Kidney (tissue), 14 donors: Measurements from ENCODE around the gene TVP23A. TPM values are rescaled to one million over a fixed set of nuclear protein-coding genes. Genes with fewer than 3 reads are reported as not detected.

Experiments used
- DNase-seq, 5 donors: peaks; one replicate each; pipeline ENCODE4 v3.0.0-alpha.2; 2013 to 2020
- FAIRE-seq: peaks from 2 replicates; lab custom pipeline; 2012; peaks lifted over from hg19 to GRCh38; lab: Jason Lieb, UNC
- H3K27ac ChIP-seq, 2 donors: one replicate each; pipeline ENCODE4 v1.7.0; 2013; ENCODE audit warnings: low read depth in 2 of 2, low read length in 2 of 2, inconsistent platforms in 1 of 2
- H3K27me3 ChIP-seq: one replicate; pipeline ENCODE4 v1.7.1; 2013; ENCODE audit warnings: low read length, inconsistent platforms; ENCODE audit not compliant: control insufficient read depth, insufficient read depth
- H3K36me3 ChIP-seq, 3 donors: one replicate each; pipeline versions ENCODE4 v1.7.0 to v1.7.1; 2013; ENCODE audit warnings: low read length in 3 of 3, control low read depth in 1 of 3, inconsistent platforms in 1 of 3; ENCODE audit not compliant: insufficient read depth in 3 of 3, control insufficient read depth in 2 of 3
- H3K4me1 ChIP-seq, 3 donors: one replicate each; pipeline versions ENCODE4 v1.7.0 to v1.7.1; 2013; ENCODE audit warnings: low read length in 3 of 3, inconsistent platforms in 1 of 3, low read depth in 1 of 3; ENCODE audit not compliant: control insufficient read depth in 2 of 3, insufficient read depth in 2 of 3
- H3K4me3 ChIP-seq, 3 donors: one replicate each; pipeline versions ENCODE4 v1.7.0 to v1.8.1; 2013; ENCODE audit warnings: low read length in 3 of 3, control low read depth in 1 of 3, inconsistent platforms in 1 of 3
- H3K9ac ChIP-seq, 3 donors: one replicate each; pipeline versions ENCODE4 v1.7.0 to v1.7.1; 2013; ENCODE audit warnings: low read length in 3 of 3, control low read depth in 1 of 3, inconsistent platforms in 1 of 3
- H3K9me3 ChIP-seq, 3 donors: one replicate each; pipeline versions ENCODE4 v1.7.0 to v1.7.1; 2013; ENCODE audit warnings: low read length in 3 of 3, control low read depth in 1 of 3, inconsistent platforms in 1 of 3; ENCODE audit not compliant: control insufficient read depth in 2 of 3, insufficient read depth in 1 of 3
- CTCF ChIP-seq: IDR thresholded peaks from 3 replicates; pipeline ENCODE4 v1.5.1; 2012; ENCODE audit warnings: mild to moderate bottlenecking, moderate library complexity, borderline replicate concordance; ENCODE audit not compliant: insufficient read depth; ENCODE audit errors: extremely low read depth
- intact Hi-C: fragments of 100-400 bp; cut with DNase I; formaldehyde crosslinking; loops from one replicate; pipeline ENCODE4 v1.11.1; 2022
- polyA plus RNA-seq: library from polyadenylated mRNA; stranded (reverse); fragments of 350-450 nt; fragmentation: Illumina TruSeq; extraction: RNeasy Lipid Tissue Mini Kit (QIAGEN cat#74804); gene quantifications from one replicate; pipeline ENCODE4 v1.2.3, GENCODE V29; 2014; ENCODE audit warnings: low read depth, low replicate concordance; ENCODE audit not compliant: insufficient read depth
- total RNA-seq: library from RNA; stranded (reverse); fragmentation: NEBNext Ultra II Directional; extraction: Animal tissue kit (Norgen Biotek cat#: 25700); gene quantifications from one replicate; pipeline ENCODE4 v1.2.1, GENCODE V29; 2021
- donor health status: control.
- donor health status: control.
- donor health status: control.
- donor health status: control.
- donor health status: control.
- donor health status: DM: yes; HTN: yes; CAD: no.
- donor health status: Normal renal cell carcinoma (clear cell type).

The TVP23A gene
- total and polyA plus RNA-seq, 2 donors from 2014 or later = 0.19 TPM; not detected in 1

- Histone ChIP-seq H3K9ac (no peak overlapping the region), H3K4me1 (peaks cover 3 to 6% (median 6%) of the 10 kb centered on the region in 3 donors), H3K27ac (no peak overlapping the region), H3K36me3 (peaks cover 2 to 11% (median 7%) of the 10 kb centered on the region in 3 donors), H3K4me3 (no peak overlapping the region), H3K27me3 (no peaks in the 10 kb centered on the region), H3K9me3 (no peaks in the 10 kb centered on the region)
- FAIRE-seq (no peak), DNase-seq (peak in 4 of 5 donors; percentile 84 to 96 (median 92))
- intact Hi-C loops = no loop called here
- no peak for TF ChIP-seq CTCF
Measured at GRCh38 chr16:10745841-10746240, 72.8 kb downstream of the TVP23A start.

DNA sequence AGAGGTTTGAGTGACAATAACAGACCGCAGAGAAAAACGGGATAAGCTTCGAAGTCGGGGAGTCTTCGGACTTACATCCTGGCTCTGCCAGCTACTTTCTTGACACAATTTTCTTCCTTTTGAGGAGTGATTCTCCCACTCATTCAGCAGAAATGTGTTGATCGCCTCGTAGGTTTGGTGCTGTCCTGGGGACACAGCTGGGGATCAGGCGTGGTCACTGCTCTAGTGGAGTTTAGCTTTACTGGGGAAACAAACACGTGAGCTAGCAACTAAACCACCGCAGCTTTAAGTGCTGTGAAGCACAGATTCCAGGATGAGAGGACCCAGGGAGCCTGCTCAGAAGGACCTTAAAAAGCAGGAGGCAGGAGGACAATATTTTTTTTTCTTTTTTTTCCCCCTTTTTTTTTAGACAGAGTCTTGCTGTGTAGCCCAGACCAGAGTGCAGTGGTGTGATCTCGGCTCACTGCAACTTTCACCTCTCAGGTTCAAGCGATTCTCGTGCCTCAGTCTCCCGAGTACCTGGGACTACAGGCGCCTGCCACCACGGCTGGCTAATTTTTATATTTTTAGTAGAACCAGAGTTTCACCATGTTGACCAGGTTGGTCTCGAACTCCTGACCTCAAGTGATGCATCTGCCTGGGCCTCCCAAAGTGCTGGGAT, 74.1 kb downstream of the TVP23A start:
- peak overlapping the region; percentile 37 to 87 (median 67) for H3K9ac ChIP-seq
- H3K4me1 ChIP-seq = peaks cover 3 to 6% (median 6%) of the 10 kb centered on the region in 3 donors
- no peak for DNase-seq
- intact Hi-C loops = no loop called here
- H3K27me3 ChIP-seq = no peaks in the 10 kb centered on the region
- no peak for FAIRE-seq
- no peaks in the 10 kb centered on the region for H3K9me3 ChIP-seq
- no peak for TF ChIP-seq CTCF
- peak overlapping the region; percentile 75 to 81 (median 75) for H3K4me3 ChIP-seq
- H3K27ac ChIP-seq = peak overlapping the region; percentile 39 to 41
- peaks cover 2 to 8% (median 7%) of the 10 kb centered on the region in 3 donors for H3K36me3 ChIP-seq

DNA sequence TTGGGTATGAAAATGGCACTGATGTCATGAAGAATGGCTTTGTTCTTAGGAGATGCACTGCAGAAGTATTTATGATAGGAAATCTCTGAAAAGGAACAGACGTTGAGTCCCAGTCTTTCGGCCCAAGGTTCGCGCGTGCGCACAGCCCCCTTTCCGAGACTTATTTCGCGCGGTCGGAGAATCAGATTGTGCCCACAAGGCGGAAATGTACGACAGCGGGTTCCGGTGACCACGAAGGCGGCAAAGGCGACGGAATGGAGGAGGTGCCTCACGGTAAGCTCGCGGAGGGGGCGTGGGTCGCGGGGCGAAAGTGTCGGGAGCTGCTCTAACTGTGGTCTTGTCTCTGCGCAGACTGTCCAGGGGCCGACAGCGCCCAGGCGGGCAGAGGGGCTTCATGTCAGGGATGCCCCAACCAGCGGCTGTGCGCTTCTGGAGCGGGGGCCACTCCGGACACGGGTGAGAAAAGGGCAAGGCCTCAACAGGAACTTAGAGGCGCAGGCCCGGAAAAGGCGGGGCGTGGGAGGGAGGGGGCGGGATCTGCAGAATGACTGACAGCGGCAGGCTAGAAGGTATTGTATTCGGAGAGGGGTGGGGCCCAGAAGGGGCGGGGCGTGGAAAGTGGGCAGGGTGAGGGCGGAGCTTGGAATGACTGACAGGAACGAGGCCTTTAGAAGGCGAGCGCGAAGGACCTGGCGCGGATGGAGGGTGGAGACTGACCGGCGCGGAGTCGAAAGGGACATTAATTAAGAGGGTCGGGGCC, 74.8 kb downstream of the TVP23A start, which contains the start of gene NUBP1:
Gene NUBP1, plus strand, starts transcription at position 233 of the 760 bp plus-strand sequence. Its CDS starts 22 bp downstream, at position 255.
- DNase-seq = peak; percentile 99 to 100 (median 100)
- peak within 1 kb of the TSS; percentile 75 to 87 (median 85) for H3K4me3 ChIP-seq
- H3K4me1 ChIP-seq = peaks cover 3 to 6% (median 6%) of the 10 kb centered on the region in 3 donors
- H3K9me3 ChIP-seq = no peaks in the 10 kb centered on the region
- H3K9ac ChIP-seq = peak within 1 kb of the TSS; percentile 71 to 87 (median 72)
- H3K27ac ChIP-seq = peak within 1 kb of the TSS; percentile 99
- intact Hi-C loops = no loop called here
- no peaks in the 10 kb centered on the region for H3K27me3 ChIP-seq
- peak; percentile 41 for FAIRE-seq
- H3K36me3 ChIP-seq = peaks cover 0 to 8% (median 7%) of the 10 kb centered on the region in 3 donors
- TF ChIP-seq CTCF = no peak
